SK-N-MC (cell line): ENCODE results near the gene ARHGAP24.

ENCODE experiments used
- EZH2 ChIP-seq: fragments of 200-600 bp; sonication (generic); IDR thresholded peaks from one replicate; pipeline ENCODE4 v1.6.1; 2017; ENCODE audit warnings: antibody characterized with exemption
- POLR2AphosphoS5 ChIP-seq: IDR thresholded peaks from 2 replicates; pipeline ENCODE4 v1.6.1; 2012; ENCODE audit warnings: mild to moderate bottlenecking, low read depth, low read length, borderline replicate concordance

GRCh38 chr4:85600501-85600900 lies 125.6 kb downstream of the ARHGAP24 start:
- TF ChIP-seq EZH2 (no peak), POLR2AphosphoS5 (no peak)
